Stimulated activated CD4-positive, alpha-beta T cell treated with anti-CD3 and anti-CD28 coated beads, Interleukin-15, amount 100 ng/mL, for 48 hours (primary cell): ENCODE data around the gene VSIG10L2.
A peak's percentile ranks its signal among the peaks of the same experiment; 100 is the strongest.
"Not testable (repeated sequence)": the region's sequence is repeated elsewhere in the genome, so short reads cannot be mapped to it uniquely, and the experiment has no call there.

ENCODE experiments used
- DNase-seq, 2 donors: peaks; one replicate each; pipeline ENCODE4 v3.0.0-alpha.2; 2020; ENCODE audit warnings: low read depth in 2 of 2

VSIG10L2 gene

DNA sequence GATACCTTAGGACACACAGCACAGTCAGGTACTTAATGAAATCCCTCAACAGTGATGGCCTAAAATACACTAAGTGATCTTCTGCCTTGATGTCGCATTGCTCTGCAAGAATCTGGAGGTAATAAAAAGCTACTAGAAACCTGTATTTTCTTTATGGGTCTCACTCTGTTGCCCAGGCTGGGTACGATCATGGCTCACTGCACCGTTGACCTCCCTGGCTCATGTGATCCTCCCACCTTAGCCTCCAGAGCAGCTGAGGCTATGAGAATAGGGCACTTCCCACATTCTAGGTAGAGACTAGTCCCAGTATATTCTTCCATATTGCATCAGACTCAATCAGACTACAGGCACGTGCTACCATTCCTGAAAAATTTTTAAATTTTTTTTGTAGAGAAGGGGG, 21.7 kb downstream of the VSIG10L2 start:
- DNase-seq = no peak

DNA sequence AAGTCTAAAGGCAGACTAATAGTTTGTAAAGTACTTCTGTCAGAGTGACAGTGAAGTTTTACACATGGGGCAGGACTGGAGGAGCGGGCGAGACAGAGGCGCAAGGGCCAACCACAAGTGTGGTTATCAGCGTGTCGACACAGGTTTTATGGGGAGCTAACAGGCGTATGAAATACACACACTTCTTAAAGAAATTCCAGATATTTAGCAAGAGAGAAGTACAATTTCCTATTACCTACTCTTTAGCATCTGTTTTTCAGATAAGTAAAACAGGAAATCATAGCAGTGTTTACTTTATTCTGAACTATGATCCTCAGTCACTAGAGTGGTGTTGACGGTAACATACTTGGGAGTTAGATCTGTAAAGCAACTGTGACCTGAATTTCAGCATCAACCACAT, 22.5 kb downstream of the VSIG10L2 start:
- DNase-seq = no peak

DNA sequence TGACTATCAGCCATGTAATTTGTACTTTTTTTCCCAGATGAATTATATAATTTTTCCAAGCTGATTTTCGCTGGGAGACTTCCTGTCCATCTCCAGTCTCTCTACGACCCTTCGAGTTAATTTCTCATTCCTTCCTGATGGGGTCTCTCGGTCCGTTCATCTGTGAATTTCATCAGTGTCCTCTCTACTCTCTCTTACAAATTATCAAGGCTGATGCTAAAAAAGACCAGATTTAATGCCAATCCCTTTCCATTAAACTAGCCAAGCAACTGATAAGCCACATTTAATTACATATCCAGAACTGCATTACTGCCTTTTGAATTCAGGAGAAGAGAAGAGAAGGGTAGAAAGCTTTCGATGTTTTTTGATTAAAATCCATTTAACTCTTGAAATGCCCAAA, 25.8 kb downstream of the VSIG10L2 start:
- no peak for DNase-seq

DNA sequence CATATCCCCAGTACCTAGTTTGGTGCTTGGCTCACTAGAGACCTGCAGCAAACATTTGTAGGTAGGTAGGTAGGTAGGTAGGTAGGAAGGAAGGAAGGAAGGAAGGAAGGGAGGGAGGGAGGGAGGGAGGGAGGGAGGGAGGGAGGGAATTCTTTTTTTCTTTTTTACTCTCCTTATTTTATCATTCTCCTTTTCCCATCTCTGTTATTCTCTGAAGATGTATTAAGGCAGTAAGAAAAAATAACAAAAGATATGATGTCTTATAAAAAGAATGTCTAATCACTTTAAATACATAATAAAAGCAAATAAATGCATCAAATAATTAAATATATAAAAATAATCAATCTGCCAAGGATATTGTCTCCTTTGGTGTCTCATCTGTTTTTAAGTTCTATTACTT, 28.4 kb downstream of the VSIG10L2 start:
- no peak for DNase-seq

DNA sequence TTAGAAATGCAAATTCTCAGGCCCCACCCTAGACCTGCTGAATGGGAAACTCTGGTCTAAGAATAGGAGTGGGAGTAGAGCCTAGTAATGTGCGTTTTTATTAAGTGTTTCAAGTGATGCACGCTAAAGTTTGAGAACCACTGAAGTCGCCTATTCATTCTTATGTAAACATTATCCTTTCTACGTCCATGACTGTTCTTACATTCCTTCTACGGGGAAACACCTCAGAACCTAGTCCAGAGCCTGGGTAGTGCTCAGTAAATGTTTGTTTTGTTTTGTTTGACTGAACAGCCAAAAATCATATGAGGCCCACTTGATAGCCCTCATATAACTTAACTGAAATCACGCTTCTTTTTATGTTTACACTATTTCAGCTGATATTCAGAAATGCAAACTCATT, 29.8 kb downstream of the VSIG10L2 start:
- DNase-seq = no peak

DNA sequence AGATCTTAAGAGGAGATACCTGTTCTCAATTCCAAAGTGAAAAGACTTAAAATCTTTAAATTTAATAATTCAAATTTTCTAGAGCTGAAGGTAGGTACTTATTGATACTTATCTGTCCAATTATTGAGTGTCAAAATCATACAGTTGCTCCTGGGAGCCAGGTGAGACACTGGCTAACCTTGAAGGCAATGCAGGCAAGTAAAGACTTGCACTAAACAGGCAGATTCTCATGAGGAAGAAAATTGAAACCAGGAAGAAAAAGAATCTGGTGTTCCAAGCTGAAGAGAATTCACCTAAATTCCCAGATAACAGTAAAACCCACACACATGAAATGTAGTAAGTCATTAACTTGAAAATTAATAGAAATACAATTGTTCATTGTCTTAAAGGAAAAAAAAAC, 30.3 kb downstream of the VSIG10L2 start:
- DNase-seq = no peak

DNA sequence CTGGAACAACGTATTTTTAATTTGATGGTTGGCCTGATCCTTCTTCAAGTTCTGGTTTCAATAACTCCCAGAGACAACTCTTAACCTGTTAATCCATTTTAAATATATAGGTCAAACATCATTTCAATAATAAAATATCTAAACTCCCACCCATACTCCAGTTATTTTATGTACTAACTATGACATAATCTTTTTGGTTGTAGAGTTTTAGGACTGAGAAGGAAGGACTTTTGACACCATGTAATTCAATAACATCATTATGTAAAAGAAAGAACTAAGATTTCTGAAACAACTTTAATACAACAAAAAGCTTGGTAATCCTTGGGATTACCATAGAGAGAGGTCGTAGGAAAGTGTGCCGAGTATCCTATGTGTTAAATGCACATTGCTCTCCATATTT, 31.5 kb downstream of the VSIG10L2 start:
- DNase-seq = no peak

DNA sequence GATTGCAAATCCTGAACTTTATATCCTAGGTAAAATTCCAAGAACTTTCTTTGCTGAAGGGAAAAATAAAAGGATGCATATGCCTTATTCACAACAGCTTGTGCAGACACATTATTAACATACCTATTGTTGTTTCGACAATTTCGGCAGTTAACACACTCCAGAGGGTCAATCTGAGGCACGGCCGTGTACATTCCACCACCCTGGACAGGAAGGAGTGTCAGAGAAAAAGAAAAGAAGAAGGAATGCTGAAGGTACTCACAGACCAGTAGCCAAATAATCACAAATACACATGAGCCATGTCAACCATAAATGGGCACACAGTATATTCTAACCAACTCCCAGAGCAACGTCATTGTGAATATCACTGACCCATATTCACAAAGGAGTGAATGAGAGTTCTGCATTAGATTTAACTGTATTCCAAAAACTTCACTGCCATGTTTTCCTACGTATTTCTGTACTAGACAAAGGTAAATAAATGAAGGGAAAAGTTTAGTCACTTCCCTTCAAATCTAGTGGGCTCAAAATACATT, 32.4 kb downstream of the VSIG10L2 start:
- no peak for DNase-seq

DNA sequence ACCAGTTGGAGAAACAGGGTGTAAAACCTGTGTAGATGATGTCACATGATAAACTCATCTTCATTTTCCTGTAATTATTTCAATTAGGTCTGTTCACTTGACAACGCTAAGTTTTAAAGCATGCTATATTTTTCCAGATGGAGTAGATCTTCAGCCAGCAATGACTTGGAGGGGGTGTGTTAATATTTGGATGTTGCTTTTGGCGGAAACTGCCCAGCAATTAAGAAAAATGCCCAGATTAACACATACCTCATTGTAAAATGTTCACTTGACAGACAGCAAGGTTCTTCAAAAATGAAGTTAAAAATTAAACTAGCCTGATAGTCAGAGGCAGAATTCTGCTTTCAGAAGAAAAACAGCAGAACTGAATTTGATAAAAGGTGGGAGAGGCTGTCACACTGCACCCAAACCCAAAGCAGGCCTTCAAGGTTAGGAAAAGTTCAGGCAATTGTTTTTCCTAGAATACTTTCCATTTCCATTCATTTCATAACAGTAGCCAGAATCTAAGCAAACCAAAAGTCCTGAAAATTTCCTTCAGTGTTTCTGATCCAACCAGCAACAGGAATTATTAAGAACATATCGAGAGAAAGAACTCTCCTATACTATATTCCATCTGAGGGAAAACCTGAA, 33.0 kb downstream of the VSIG10L2 start:
- no peak for DNase-seq

DNA sequence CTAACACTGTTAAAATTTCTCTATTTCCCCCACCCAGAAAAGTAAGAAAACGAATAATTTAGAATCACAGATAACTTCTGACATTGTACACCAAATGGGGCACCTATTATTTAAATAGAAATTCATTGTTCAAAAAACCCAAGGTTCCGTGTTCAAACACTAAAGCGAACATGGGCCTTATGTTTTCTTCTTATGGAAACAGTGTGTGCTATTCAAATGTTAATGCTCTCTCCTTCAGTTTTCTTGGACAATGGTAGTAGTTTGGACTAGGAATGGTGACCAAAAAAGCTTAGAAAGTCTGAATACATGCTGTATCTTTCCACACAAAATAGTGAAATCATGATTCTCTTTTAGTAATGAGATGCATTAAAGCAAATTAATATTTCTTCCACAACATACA, 33.7 kb downstream of the VSIG10L2 start:
- DNase-seq = no peak

DNA sequence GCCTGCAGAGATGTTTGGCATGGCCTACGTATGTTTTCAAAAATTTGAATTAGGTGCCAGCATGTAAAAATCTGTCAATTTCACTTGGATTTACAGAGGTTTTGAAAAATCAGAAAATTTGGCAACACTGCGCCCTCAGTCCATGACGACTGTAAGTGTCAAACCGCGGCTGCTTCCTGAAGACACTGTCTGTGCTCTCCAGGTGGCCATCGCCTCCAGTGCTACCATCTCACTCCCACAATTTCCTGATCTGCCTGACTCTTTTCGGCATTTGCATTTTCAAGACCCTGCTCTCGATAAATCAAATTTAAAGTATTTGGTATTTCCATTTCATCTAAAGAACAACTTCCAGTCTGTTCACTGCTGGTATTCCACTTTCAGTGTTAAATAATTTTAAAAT, 34.6 kb downstream of the VSIG10L2 start:
- DNase-seq = no peak

DNA sequence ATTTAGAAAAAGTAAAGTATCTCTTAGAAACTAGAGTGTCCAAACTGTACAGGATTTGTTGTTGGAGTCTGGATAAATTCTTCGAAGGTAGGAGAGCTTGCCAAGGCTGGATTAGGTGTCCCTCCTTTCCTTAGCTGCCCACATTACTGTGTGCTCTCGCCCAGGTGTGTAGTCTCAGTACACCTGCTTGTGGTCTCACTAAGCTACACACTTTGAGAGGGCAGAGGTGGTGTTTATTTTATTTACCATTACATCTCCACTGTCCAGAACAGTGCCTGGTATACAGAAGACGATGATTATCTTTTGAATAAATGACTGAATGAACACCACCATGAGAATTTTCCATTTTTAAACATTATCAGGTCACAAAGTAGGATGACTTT, 36.5 kb downstream of the VSIG10L2 start:
- DNase-seq = no peak

DNA sequence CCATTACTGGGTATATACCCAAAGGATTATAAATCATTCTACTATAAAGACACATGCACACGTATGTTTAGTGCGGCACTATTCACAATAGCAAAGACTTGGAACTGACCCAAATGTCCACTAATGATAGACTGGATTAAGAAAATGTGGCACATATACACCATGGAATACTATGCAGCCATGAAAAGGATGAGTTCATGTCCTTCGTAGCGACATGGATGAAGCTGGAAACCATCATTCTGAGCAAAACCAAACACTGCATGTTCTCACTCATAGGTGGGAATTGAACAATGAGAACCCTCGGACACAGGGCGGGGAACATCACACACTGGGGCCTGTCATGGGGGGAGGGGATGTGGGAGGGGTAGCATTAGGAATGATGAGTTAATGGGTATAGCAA, 40.1 kb downstream of the VSIG10L2 start:
- not testable (repeated sequence) for DNase-seq

DNA sequence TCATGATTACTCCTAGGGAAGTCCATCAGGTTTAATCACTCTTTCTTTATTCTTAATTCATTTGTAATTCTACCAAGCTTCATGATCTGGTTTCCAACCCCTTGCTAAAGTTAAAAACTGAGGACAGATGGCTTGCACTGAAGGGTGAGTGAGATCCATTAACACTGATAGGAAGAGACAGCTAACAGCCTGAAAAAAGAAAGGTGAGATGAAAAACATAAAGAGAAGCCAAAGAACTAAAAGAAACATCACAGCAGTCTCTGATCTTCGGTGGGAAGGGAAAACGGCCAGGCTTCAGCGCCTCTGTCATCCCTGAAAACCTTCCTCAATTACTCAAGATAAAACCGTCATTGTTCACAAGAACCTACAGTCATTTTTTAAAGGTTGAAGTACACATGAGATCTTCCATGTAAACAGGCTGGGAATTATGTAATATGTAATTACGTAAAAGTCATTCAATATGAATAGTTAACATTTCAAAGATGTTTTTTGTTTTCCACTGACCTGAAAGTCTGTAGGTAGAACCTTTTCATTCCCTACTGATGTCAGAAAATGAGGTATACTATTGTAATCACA, 41.3 kb downstream of the VSIG10L2 start:
- no peak for DNase-seq

DNA sequence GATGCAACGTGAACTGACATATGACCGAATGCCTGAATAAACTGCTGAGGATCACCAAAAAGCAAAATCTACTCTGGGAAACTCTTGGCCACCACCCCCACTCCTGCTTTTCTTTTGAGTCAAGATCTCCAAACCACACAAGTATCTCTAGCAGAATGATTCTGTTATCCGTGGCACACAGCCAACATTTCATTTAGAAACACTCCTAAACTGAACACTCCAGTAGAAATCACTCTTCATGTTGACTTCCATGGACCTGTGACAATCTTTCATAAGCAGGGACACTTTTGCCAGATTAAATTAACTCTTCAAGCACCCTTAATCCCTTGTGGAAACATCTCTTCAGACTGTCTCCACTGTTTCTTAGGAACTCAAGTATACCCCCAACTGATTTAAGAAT, 44.4 kb downstream of the VSIG10L2 start:
- peak in 1 of 2 donors; percentile 11 for DNase-seq

DNA sequence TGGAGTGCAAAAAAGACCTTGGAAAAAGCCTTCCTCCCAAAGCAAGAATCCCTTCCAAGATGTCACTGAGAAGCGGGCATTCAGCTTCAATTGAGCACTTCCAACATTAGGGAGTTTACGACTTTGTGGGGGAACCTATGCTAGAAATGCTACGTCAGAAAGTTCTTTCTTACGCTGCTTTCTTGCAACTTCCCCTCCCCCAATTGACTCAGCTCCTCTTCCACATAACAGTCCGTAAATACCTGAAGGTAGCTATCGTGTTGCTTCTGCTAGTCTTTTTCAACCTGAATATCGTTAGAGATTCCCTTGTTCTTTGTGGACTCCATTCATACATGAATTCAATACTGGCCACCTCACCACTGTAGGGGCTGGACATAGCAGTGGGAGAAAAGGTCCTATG, 47.0 kb downstream of the VSIG10L2 start:
- no peak for DNase-seq

DNA sequence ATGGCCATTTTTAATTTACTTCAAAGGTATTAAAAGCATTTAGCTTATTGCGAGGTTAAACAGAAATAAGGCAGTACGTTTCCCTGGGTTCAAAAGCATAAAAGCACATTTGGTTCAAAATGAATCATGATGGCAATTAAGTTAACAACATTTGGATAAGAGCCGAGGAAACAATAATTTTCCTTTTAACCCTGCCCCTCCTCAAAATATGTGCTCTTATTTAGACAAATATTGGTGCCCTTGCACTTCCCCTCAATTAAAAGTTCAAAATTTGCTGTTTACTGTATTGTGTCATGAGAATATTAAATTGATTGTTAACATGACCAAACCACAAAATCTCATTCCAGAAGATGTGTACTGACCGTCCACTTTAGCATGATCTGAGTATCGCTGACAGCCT, 48.7 kb downstream of the VSIG10L2 start:
- no peak for DNase-seq

DNA sequence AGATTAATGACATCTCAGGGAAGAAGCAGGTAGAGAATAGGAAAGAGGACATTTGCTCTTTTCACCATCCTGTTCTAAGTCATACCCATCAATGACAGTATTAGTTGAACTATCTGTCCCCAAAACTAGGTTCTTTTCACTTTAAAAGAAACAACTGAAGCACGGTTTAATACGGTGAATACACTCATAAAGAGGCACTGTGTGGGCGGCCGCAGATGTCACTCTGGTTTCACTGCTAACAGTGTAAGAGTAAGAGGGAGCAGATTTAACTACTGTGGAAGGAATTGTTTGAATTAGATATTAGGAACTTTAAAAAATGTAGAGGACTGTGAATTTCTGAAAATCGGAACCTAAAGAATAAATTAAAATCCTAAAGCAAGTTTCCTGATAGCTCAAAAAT, 49.5 kb downstream of the VSIG10L2 start:
- DNase-seq = peak; percentile 58 to 62

DNA sequence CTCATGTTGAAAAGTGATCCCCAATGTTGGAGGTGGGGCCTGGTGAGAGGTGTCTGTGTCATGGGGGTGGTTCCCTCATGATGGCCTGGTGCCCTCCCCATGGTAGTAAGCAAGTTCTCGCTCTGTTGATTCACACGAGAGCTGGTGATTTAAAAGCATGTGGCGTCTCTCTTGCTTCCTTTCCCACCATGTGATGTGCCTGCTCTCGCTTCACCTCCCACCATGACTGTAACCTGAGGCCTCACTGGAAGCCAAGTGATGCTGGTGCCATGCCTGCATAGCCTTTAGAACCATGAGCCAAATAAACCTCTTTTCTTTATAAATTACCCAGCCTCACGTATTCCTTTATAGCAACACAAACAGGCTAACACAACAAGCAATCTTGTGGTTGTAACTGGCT, 52.4 kb downstream of the VSIG10L2 start:
- no peak for DNase-seq

DNA sequence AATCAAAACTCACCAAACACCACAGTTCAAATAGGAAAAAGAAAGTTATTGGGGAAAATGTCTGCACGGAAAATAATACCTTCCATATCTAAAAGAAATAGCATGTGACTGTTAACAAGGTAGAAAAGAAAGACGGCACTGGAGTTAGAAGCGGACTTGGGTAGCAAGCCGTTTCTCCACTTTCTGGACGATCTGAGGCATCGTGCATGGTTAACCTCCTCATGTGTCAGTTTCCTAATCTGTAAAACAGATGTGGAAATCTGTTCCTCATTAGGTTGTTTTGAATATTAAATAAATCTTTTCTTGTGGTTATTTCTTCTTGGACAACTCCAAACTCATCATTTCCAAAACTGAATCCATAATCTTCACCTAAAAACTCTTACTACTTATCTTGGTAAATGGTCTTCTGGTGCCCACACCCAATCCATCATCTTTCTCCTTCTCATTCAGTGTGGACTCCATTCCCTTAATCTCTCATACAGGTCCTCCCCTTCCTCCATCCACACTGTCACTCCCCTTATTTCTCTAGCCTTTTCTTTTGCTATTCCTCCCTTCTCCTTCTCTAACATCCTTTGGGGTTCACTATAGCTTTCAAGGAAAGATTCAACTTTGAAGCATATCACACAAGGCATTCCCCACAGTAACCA, 53.5 kb downstream of the VSIG10L2 start:
- DNase-seq = no peak

DNA sequence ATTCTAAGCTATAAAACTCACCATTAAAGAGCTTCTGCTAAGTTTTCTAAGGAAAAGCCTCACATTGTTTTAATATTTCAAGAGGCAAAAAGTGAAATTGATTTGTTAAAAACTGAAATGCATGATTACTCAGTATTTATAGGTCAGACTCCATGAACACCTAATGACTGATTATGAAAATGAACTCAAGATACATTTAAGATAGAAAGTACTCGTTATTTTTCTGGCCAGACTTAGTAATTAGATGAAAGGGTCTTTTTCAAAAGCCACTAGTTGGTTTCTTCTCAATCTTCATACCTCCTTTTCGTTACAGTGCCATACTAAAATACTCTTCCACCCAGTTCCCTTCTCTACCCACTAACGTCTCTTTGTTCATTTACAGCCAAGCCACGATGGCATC, 56.3 kb downstream of the VSIG10L2 start:
- DNase-seq = no peak
